ENCODE results near the gene PLEKHG4B. TPM values are rescaled to one million over a fixed set of nuclear protein-coding genes. Genes with fewer than 3 reads are reported as not detected.
"Not testable (repeated sequence)": the region's sequence is repeated elsewhere in the genome, so short reads cannot be mapped to it uniquely, and the experiment has no call there.

PLEKHG4B gene
- total RNA-seq (under 1 TPM in 6 of 7 donors, not detected in 1; 0.06 to 0.51 (median 0.34) TPM), polyA plus RNA-seq (under 1 TPM in 2 of 3 donors, not detected in 1; under 0.01 to 0.09 TPM)
- long read RNA-seq, donor 1, result 0 reads
- long read RNA-seq, donor 2, result 0 reads

GRCh38 chr5:91556-92263 lies at the start of gene PLEKHG4B:
TSS of gene PLEKHG4B (plus strand) at chr5:92168. CDS start at chr5:92232, 64 bp downstream.
- Histone ChIP-seq H3K9me3 (no peaks in the 10 kb centered on the region), H3K4me3 (peak within 1 kb of the TSS in 7 of 8 donors; percentile 11 to 61 (median 31)), H3K36me3 (no peaks in the 10 kb centered on the region), H3K27me3 (replicated peaks in 1 of 7) (peaks cover 0 to 81% (median 35%) of the 10 kb centered on the region in 7 donors), H3K4me1 (peaks cover 0 to 7% (median 3%) of the 10 kb centered on the region in 6 donors), H3K27ac (no peak within 1 kb of the TSS)
- peak; percentile 66 for DNase-seq
- 12 to 34% (median 13%) methylated on average over 22 to 57 of the region's 57 CpGs for WGBS, 5 donors
- intact Hi-C loops (cut with DNase I; ENCODE audit: low total_unique reads), result no loop called here
- TF ChIP-seq POLR2A (IDR thresholded peaks at IDR 0.05) (no peak), CTCF (IDR thresholded peaks at IDR 0.05 in 8 of 11, conservative IDR thresholded peaks at IDR 0.05 in 3 of 11) (no peak), POLR2AphosphoS5 (IDR thresholded peaks at IDR 0.05) (no peak)

GRCh38 chr5:42250-42649 lies 49.7 kb upstream of the PLEKHG4B start:
- TF ChIP-seq POLR2A (IDR thresholded peaks at IDR 0.05), result no peak
- no peak for TF ChIP-seq POLR2AphosphoS5 (IDR thresholded peaks at IDR 0.05)
- TF ChIP-seq CTCF (IDR thresholded peaks at IDR 0.05 in 8 of 11, conservative IDR thresholded peaks at IDR 0.05 in 3 of 11), result no peak
- no peak for DNase-seq
- intact Hi-C loops (cut with DNase I; ENCODE audit: low total_unique reads), result no loop called here
- WGBS, 5 donors, result 36 to 44% (median 37%) methylated on average over 6 of the region's 6 CpGs
- H3K27me3 ChIP-seq (replicated peaks in 1 of 7), result peaks cover 0 to 31% (median 0%) of the 10 kb centered on the region in 7 donors
- H3K9me3 ChIP-seq, result no peaks in the 10 kb centered on the region
- no peak overlapping the region for H3K4me3 ChIP-seq
- H3K4me1 ChIP-seq, result no peaks in the 10 kb centered on the region
- no peaks in the 10 kb centered on the region for H3K36me3 ChIP-seq
- no peak overlapping the region for H3K27ac ChIP-seq

- TF ChIP-seq CTCF (IDR thresholded peaks at IDR 0.05 in 8 of 11, conservative IDR thresholded peaks at IDR 0.05 in 3 of 11), result no peak
- no peak for TF ChIP-seq POLR2AphosphoS5 (IDR thresholded peaks at IDR 0.05)
- no peak for TF ChIP-seq POLR2A (IDR thresholded peaks at IDR 0.05)
- H3K27me3 ChIP-seq (replicated peaks in 1 of 7), result peaks cover 0 to 46% (median 13%) of the 10 kb centered on the region in 7 donors
- peaks cover 0 to 10% (median 0%) of the 10 kb centered on the region in 8 donors for H3K9me3 ChIP-seq
- 38 to 93% (median 58%) methylated on average over 2 of the region's 2 CpGs for WGBS, 5 donors
- peaks cover 0 to 7% (median 5%) of the 10 kb centered on the region in 6 donors for H3K4me1 ChIP-seq
- H3K4me3 ChIP-seq, result no peak overlapping the region
- no peaks in the 10 kb centered on the region for H3K36me3 ChIP-seq
- no peak overlapping the region for H3K27ac ChIP-seq
- no peak for DNase-seq
- intact Hi-C loops (cut with DNase I; ENCODE audit: low total_unique reads), result no loop called here
These were observed 43.8 kb upstream of the PLEKHG4B start for GRCh38 chr5:48192-48591.

GRCh38 chr5:49530-49929 lies 42.4 kb upstream of the PLEKHG4B start:
- H3K4me1 ChIP-seq, result peaks cover 0 to 19% (median 15%) of the 10 kb centered on the region in 6 donors
- H3K36me3 ChIP-seq; H3K9me3 ChIP-seq; DNase-seq; H3K4me3 ChIP-seq; intact Hi-C loops (cut with DNase I; ENCODE audit: low total_unique reads); H3K27ac ChIP-seq: not testable (repeated sequence)
- peaks cover 0 to 60% (median 26%) of the 10 kb centered on the region in 7 donors for H3K27me3 ChIP-seq (replicated peaks in 1 of 7)
- WGBS, 5 donors, result 69 to 84% (median 81%) methylated on average over 5 of the region's 5 CpGs

Data from spleen (tissue), 13 donors.